ENCODE data around the gene ABCG4. TPM values are rescaled to one million over a fixed set of nuclear protein-coding genes. Genes with fewer than 3 reads are reported as not detected.

Gene ABCG4
- total and polyA plus RNA-seq, 9 of the 15 experiments (the other 6 are each of a cell fraction or from before 2014, with no cell fraction given): 0.03 to 0.11 (median 0.07) TPM; not detected in 4

GRCh38 chr11:119153049-119153818, 4.4 kb downstream of the ABCG4 start (continued):
- no peak for TF ChIP-seq ESRRB (CRISPR knock-in tag; IDR thresholded peaks at IDR 0.05; ENCODE audit: borderline replicate concordance)
- TF ChIP-seq KDM2B (CRISPR knock-in tag; IDR thresholded peaks at IDR 0.05): no peak
- TF ChIP-seq BRD9 (IDR thresholded peaks at IDR 0.05; ENCODE audit: low read depth, partially characterized antibody): peak; percentile 72
- no peak for TF ChIP-seq ZNF707 (CRISPR knock-in tag; conservative IDR thresholded peaks at IDR 0.05)
- no peak for TF ChIP-seq ZNF311 (CRISPR knock-in tag; IDR thresholded peaks at IDR 0.05)
- no peak for TF ChIP-seq ZNF239 (CRISPR knock-in tag; IDR thresholded peaks at IDR 0.05)
- no peak for TF ChIP-seq RBM22 (IDR thresholded peaks at IDR 0.05; ENCODE audit: low read depth, low read length, poor library complexity, severe bottlenecking)
- no peak for TF ChIP-seq ZNF766 (CRISPR knock-in tag; conservative IDR thresholded peaks at IDR 0.05)
- TF ChIP-seq ZNF518B (CRISPR knock-in tag; IDR thresholded peaks at IDR 0.05): no peak
- no peak for TF ChIP-seq GTF2E2 (tag; IDR thresholded peaks at IDR 0.05)
- no peak for TF ChIP-seq MGA (IDR thresholded peaks at IDR 0.05)
- no peak for TF ChIP-seq RUNX1 (IDR thresholded peaks at IDR 0.05; ENCODE audit: low read depth)
